ENCODE data around the gene PVR. TPM values are rescaled to one million over a fixed set of nuclear protein-coding genes. Genes with fewer than 3 reads are reported as not detected.

PVR gene
- total and polyA plus RNA-seq, 9 of the 15 experiments (the other 6 are each of a cell fraction or from before 2014, with no cell fraction given), result 0.89 to 14.5 (median 9.8) TPM

DNA sequence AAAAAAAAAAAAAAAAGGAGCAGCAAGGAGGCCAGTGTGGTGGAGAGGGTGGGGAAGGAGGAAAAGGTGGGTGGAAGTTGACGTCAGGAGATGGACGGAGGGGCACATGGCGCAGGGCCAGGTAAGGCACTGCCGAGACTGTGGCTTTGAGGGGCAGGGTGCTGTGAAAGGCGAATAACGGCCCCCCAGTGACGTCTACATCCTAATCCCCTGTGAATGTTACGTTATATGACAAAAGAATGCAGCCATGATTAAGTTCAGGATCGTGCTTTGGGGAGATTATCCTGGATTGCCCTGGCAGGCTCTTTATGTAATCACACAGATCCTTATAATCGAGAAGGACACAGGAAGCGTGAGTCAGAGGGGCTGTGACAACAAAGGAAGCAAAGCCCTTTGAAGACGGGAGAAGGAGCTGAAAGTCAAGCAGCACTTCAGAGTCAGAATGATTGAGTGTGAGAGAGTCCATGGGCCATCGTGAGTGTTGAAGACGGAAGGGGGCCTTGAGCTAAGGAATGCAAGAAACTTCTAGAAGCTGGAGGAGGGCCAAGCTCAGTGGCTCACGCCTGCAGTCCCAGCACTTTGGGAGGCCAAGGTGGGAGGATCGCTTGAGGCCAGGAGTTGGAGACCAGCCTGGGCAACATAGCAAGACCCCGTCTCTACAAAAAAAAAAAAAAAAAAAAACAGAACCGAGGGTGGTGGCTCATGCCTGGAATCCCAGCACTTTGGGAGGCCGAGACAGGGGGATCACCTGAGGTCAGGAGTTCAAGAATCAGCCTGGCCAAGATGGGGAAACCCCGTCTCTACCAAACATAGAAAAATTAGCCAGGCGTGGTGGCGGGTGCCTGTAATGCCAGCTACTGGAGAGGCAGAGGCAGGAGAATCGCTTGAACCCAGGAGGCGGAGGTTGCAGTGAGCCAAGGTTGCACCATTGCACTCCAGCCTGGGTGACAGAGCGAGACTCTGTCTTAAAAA lies 41.5 kb downstream of the PVR start (continued):
- TF ChIP-seq RREB1 (CRISPR knock-in tag; IDR thresholded peaks at IDR 0.05), result no peak
- TF ChIP-seq PCBP2 (IDR thresholded peaks at IDR 0.05; ENCODE audit: low read depth, low read length, poor library complexity, severe bottlenecking), result no peak
- TF ChIP-seq L3MBTL2 (IDR thresholded peaks at IDR 0.05), result peak; percentile 39; the same call in 1 of the 2 replicates
- TF ChIP-seq ZNF280B (CRISPR knock-in tag; IDR thresholded peaks at IDR 0.05), result no peak
- TF ChIP-seq DPF2 (IDR thresholded peaks at IDR 0.05), result peak; percentile 70
- TF ChIP-seq NR2F6 (CRISPR knock-in tag; IDR thresholded peaks at IDR 0.05), result no peak
- TF ChIP-seq TFE3 (CRISPR knock-in tag; IDR thresholded peaks at IDR 0.05), result no peak
- TF ChIP-seq GMEB1 (CRISPR knock-in tag; IDR thresholded peaks at IDR 0.05), result no peak
- no peak for TF ChIP-seq ZFPM2 (CRISPR knock-in tag; IDR thresholded peaks at IDR 0.05)
- no peak for TF ChIP-seq C11orf30 (IDR thresholded peaks at IDR 0.05; ENCODE audit: low read depth)
- no peak for TF ChIP-seq RBFOX2 (IDR thresholded peaks at IDR 0.05; ENCODE audit: low read depth, low read length)
- no peak for TF ChIP-seq POLR2G (IDR thresholded peaks at IDR 0.05; ENCODE audit: low read depth, low read length)
- TF ChIP-seq ZNF140 (CRISPR knock-in tag; IDR thresholded peaks at IDR 0.05), result no peak
- TF ChIP-seq KAT8 (IDR thresholded peaks at IDR 0.05; ENCODE audit: low read depth), result no peak
- no peak for TF ChIP-seq KLF10 (CRISPR knock-in tag; IDR thresholded peaks at IDR 0.05)
- TF ChIP-seq PYGO2 (tag; IDR thresholded peaks at IDR 0.05), result no peak
- no peak for TF ChIP-seq ZNF445 (CRISPR knock-in tag; IDR thresholded peaks at IDR 0.05; ENCODE audit: low read depth)
